ELF-1 (cell line): ENCODE measurements around the gene TTC16.
A peak's percentile ranks its signal among the peaks of the same experiment; 100 is the strongest.
"Not testable (repeated sequence)": the region's sequence is repeated elsewhere in the genome, so short reads cannot be mapped to it uniquely, and the experiment has no call there.

Source experiments
- DNase-seq: peaks from one replicate; pipeline ENCODE4 v3.0.0-alpha.2; 2016; ENCODE audit warnings: low read depth, low spot score

The TTC16 gene

DNA sequence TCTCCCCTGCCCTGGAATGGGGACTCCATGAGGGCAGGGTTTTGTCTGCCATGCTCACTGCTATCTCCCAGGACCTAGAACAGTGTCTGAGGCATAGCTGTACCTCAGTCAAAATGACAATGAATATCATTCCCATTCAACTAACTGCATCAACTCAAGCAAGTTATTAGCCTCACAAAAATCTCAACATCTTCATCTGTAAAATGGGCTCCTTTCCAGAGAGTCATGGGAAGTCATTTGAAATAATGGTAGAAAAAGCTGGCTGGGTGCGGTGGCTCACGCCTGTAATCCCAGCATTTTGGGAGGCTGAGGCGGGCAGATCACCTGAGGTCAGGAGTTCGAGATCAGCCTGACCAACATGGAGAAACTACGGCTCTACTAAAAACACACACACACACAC lies 53.2 kb downstream of the TTC16 start:
- no peak for DNase-seq

- DNase-seq: no peak
Measured at GRCh38 chr9:127769929-127770582, 54.2 kb downstream of the TTC16 start.

- no peak for DNase-seq
Measured at GRCh38 chr9:127770583-127770904, 54.7 kb downstream of the TTC16 start.

DNA sequence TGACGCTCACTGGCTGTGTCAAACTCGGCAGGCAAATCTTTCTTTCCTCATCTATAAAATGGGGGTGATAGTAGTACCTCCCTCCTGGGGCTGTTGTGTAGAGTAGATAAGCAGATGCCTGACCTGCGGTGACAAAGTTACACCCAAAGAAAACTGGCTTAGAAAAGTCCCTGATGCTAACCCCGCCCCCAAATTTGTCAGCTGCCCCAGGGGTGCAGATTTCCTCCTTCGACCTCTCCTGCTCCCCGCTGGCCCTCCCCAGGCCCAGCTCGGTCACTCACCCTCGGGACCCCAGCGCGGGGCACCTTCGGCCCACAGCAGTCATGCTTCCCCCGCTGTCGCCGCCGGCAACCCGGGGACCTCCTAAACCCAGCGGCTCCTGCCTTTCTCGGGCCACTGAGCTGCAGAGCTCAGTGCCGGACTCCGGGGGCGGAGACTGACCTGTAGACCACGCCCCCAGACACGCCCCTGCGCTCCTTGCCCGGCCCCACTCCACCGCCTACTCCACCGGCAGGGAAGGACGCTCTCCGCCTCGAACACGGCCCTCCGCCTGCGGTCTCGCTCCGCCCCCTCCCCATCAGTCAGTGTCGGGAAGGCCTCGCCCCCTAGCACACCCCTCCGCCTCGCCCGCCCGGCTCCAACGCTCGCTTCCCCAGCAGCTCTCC lies 55.2 kb downstream of the TTC16 start:
- DNase-seq: peak; percentile 99

DNA sequence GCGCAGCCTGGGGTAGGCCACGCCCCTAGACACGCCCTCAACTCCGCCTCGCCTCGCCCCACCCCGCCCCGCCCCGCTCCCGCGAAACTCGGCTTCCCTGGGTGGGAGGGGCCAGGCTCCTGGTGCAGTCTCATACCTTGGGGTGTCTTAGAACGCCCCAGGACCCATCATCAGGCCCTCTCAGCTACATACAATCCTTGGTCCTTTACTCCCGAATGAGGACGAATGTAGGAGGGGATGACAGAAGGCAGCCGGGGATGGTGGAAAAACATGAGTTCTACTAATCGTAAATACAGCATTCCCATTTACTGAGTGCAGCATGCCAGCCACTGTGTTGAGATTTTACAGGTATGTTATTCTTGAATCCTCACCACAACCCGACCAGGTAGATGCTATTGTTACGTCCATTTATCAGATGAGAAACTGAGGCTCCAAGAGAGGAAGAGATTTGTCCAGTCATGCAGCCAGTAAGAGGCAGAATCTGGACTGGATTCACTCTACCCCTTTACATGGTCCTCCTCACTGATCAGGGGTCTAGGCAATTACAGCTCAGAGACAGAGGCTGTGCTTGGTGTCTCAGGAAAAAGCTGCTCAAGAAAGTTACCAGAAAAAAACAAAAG lies 55.8 kb downstream of the TTC16 start:
- no peak for DNase-seq

- no peak for DNase-seq
Measured at GRCh38 chr9:127772603-127773002, 56.7 kb downstream of the TTC16 start.

DNA sequence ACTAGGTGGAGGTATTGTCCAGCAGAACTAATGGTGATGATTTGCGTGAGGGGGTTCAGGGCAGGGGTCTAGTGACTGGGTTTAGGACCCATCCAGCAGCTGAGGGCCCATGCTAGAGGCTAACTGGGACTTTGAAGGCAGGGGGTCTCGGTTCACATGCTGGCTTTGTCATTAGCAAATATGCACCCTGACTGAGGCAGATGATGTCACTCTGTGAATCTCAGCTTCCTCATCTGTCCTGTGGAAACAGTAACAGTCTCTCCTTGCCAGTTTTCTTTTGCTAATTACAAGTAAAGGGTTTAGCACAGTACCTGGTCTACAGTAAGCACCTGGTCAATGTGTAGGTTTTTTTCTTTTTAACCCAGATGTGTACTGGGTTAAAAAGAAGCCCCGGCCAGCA lies 57.4 kb downstream of the TTC16 start:
- DNase-seq: no peak

- no peak for DNase-seq
Measured at GRCh38 chr9:127773981-127774380, 58.1 kb downstream of the TTC16 start.

DNA sequence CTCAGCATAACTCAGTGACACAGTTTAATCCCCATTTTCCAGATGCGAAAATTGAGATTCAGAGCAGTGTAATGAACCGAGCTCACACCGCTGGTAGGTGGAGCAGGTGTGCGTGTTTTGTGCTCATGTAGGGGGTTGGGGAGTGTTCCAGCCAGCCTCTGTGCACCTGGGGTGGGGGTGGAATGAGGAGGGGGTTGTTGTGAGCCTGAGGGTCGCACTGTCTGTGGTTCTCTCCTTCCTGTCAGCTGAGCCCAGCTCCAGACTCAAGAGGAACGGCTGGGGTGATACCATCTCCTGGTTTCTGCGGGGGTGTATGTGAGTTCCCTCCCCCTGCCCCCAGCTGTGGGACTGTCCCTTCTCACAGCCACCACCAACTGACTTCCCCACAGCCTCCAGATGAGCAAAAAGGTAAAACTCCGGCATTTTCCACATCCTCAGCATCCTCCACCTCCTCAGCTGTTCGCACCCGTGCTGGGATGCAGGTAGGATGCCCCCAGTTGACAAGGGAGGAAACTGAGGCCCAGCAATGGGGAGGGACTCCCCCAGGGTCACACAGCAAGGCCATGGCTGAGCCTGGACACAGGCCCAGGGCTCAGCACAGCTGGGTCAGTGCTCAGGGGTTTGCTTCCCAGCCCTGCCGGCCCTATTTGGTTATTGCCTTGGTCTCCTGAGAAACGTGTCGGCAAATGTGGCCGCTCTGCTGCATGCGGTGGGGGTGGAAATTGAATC lies 60.5 kb downstream of the TTC16 start:
- peak; percentile 79 for DNase-seq

DNA sequence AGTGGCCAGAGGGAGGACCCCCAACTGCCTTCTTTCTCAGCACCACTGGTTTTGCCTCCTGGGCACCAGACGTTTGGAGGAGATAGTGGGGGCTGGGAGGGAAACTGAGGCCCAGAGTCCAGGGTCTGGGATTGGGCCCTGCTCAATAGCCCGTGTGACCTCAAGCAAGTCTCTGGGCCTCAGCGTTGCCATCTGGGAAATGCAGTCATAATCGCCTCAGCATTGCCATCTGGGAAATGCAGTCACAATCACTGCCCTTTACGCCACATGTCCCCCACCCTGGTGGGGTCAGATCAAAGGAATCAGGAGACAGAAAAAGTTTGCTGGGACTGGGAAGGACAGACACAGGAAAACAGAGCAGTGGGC lies 61.0 kb downstream of the TTC16 start:
- DNase-seq: no peak

GRCh38 chr9:127777368-127777980 lies 61.6 kb downstream of the TTC16 start:
- DNase-seq: no peak

GRCh38 chr9:127778280-127779135 lies 62.6 kb downstream of the TTC16 start, which contains the start of gene SH2D3C:
Gene SH2D3C, minus strand, starts transcription at chr9:127778666. Its CDS starts 39 bp downstream, at chr9:127778627.
- DNase-seq: no peak

GRCh38 chr9:127779136-127779981 lies 63.5 kb downstream of the TTC16 start:
- no peak for DNase-seq

DNA sequence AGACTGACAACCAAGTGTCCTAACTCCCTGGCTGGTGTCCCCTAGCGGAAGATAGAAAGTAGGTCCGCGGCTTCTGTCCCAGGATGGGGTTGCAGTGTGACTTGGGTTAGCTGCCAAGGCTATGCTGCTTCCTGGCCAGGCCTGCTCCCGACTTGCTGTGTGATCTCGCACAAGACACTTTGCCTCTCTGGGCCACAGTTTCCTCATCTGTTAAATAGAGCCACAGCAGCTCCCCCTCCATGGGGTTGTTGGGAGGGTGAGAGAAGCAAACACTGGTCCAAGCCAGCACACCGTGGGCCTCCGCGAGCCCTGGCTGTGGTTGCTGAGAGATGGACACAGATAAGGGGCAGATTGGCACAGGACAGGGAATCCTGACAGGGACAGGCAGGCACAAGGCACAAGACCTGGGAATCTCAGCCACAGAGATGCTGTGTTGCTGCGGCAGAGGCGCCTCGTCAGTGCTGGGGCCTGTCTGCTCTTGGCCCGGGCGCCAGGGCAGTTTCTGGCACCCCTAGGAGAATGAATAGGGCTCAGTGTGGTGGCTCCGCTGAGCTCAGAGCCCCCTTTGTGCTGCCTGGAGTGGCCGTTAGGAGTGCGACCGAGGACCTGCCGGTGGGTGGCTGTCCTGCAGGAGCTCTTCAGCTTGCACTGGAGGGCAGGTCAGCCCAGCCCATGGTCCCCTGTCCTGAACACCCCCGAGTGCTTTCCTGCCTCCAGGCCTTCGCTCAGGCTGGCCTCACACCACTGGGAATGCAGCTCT lies 64.4 kb downstream of the TTC16 start:
- peak; percentile 56 for DNase-seq

GRCh38 chr9:127780909-127781308 lies 65.0 kb downstream of the TTC16 start:
- not testable (repeated sequence) for DNase-seq
